HepG2 (cell line): Measurements from ENCODE around the gene CTPS2. TPM values are rescaled to one million over a fixed set of nuclear protein-coding genes. Genes with fewer than 3 reads are reported as not detected.

ENCODE experiments used
- ATAC-seq: fragments of 200-7000 bp; cut with Tn5 transposase; 3 replicates; pipeline ENCODE4 v1.9.1; 2020; ENCODE audit warnings: mild to moderate bottlenecking, moderate library complexity
- BruUV-seq: library from RNA; stranded (reverse); fragments of 400-500 nt; replicated peaks from 2 replicates; lab custom pipeline; 2021; lab: Mats Ljungman, UMichigan
- CTCF ChIA-PET: fragments of 300-600 bp; formaldehyde crosslinking; extraction: SDS; loops from one replicate; lab custom pipeline; 2021; ENCODE audit warnings: low total read pairs, inconsistent platforms, low intra/inter-chr PET ratio; lab: Yijun Ruan, JAX
- POLR2A ChIA-PET: fragments of 350-600 bp; sonication (Branson Sonifier 250); formaldehyde crosslinking; loops from one replicate; lab custom pipeline; 2020; ENCODE audit warnings: antibody characterized with exemption, inconsistent platforms; lab: Yijun Ruan, JAX
- DNase-seq: peaks from one replicate; pipeline ENCODE4 v3.0.0-alpha.2; 2015; ENCODE audit warnings: low spot score
- FAIRE-seq: peaks from 3 replicates; lab custom pipeline; 2011; peaks lifted over from hg19 to GRCh38; lab: Jason Lieb, UNC
- H2AFZ ChIP-seq: one replicate; pipeline ENCODE4 v1.6.1; 2011; ENCODE audit warnings: low read length, inconsistent platforms
- H3K27ac ChIP-seq: fragments of 300-600 bp; 3 replicates; pipeline ENCODE4 v1.8.0; 2011; ENCODE audit warnings: mixed run types, mild to moderate bottlenecking, mixed read lengths, low read length, inconsistent platforms; ENCODE audit not compliant: insufficient read depth; ENCODE audit errors: extremely low read length
- H3K27me3 ChIP-seq, 2 experiments: fragments of 200-600 bp in 1 of 2; 2 replicates in 1 of 2; 3 replicates in 1 of 2; pipeline versions ENCODE4 v1.6.0 to v1.8.0; 2011; ENCODE audit warnings: low read length in 2 of 2, mild to moderate bottlenecking in 2 of 2, moderate library complexity in 2 of 2, inconsistent platforms in 1 of 2; ENCODE audit not compliant: insufficient read depth in 2 of 2, control insufficient read depth in 1 of 2
- H3K36me3 ChIP-seq, 2 experiments: fragments of 200-600 bp in 1 of 2; replicated peaks in 1 of 2; 2 replicates in 1 of 2; 3 replicates in 1 of 2; pipeline versions ENCODE4 v1.5.1 to v1.8.0; 2011; ENCODE audit warnings: low read length in 2 of 2, inconsistent platforms in 1 of 2; ENCODE audit not compliant: insufficient read depth in 2 of 2, control insufficient read depth in 1 of 2
- H3K4me1 ChIP-seq: 2 replicates; pipeline ENCODE4 v1.5.1; 2012; ENCODE audit warnings: low read length, inconsistent platforms; ENCODE audit not compliant: insufficient read depth
- H3K4me2 ChIP-seq: 2 replicates; pipeline ENCODE4 v1.6.0; 2011; ENCODE audit warnings: low read depth, low read length, inconsistent platforms
- H3K4me3 ChIP-seq, 3 experiments: fragments of 200-600 bp in 1 of 3; sonication (generic), shearing (Covaris generic) in 1 of 3; replicated peaks in 1 of 3; 2 replicates each; pipeline ENCODE4 v1.5.1; 2011 to 2016; ENCODE audit warnings: low read length in 3 of 3, inconsistent platforms in 2 of 3, low read depth in 2 of 3, mild to moderate bottlenecking in 2 of 3, control low read depth in 1 of 3, mixed read lengths in 1 of 3; ENCODE audit not compliant: insufficient read depth in 1 of 3
- H3K79me2 ChIP-seq: one replicate; pipeline ENCODE4 v1.6.1; 2011; ENCODE audit warnings: low read length, inconsistent platforms; ENCODE audit not compliant: insufficient read depth
- H3K9ac ChIP-seq: 2 replicates; pipeline ENCODE4 v1.6.0; 2011; ENCODE audit warnings: mild to moderate bottlenecking, low read depth, low read length, inconsistent platforms; ENCODE audit not compliant: insufficient read depth
- H3K9me3 ChIP-seq: 2 replicates; pipeline ENCODE4 v1.5.1; 2012; ENCODE audit warnings: mild to moderate bottlenecking, low read length
- H4K20me1 ChIP-seq: 2 replicates; pipeline ENCODE4 v1.6.0; 2011; ENCODE audit warnings: inconsistent platforms, mild to moderate bottlenecking, low read length, moderate library complexity; ENCODE audit not compliant: insufficient read depth
- ARID2 ChIP-seq: sonication (generic); formaldehyde crosslinking; IDR thresholded peaks from 2 replicates; pipeline ENCODE4 v1.8.1; 2022; ENCODE audit warnings: mild to moderate bottlenecking, missing genetic modification reagents, borderline replicate concordance
- MIER2 ChIP-seq: IDR thresholded peaks from 2 replicates; pipeline ENCODE4 v1.6.1; 2016; ENCODE audit warnings: missing biosample characterization, missing genetic modification reagents
- NFYC ChIP-seq: IDR thresholded peaks from 2 replicates; pipeline ENCODE4 v1.6.1; 2016; ENCODE audit warnings: missing genetic modification reagents, missing compliant biosample characterization
- RFX5 ChIP-seq: IDR thresholded peaks from 2 replicates; pipeline ENCODE4 v1.6.1; 2011; ENCODE audit warnings: low read depth, low read length, improper control_type of control experiment
- TBX3 ChIP-seq: fragments of 450-650 bp; IDR thresholded peaks from 2 replicates; pipeline ENCODE4 v1.6.1; 2017; ENCODE audit warnings: antibody characterized with exemption, mild to moderate bottlenecking, inconsistent platforms, borderline replicate concordance
- ZNF121 ChIP-seq: sonication (generic); formaldehyde crosslinking; IDR thresholded peaks from 2 replicates; pipeline ENCODE4 v1.5.0; 2020; ENCODE audit warnings: mild to moderate bottlenecking, missing genetic modification reagents
- ZNF274 ChIP-seq: sonication (generic); formaldehyde crosslinking; IDR thresholded peaks from 2 replicates; pipeline ENCODE4 v1.5.1; 2020; ENCODE audit warnings: mild to moderate bottlenecking, missing genetic modification reagents
- ZNF782 ChIP-seq: sonication (generic); formaldehyde crosslinking; IDR thresholded peaks from 2 replicates; pipeline ENCODE4 v1.4.0; 2020; ENCODE audit warnings: missing genetic modification reagents, mild to moderate bottlenecking, borderline replicate concordance
- WGBS: methylation state at CpG from one replicate; pipeline ENCODE4 v1.1.6; 2017; ENCODE audit warnings: low lambda C conversion rate; 5-methylcytosine and 5-hydroxymethylcytosine counted together
- in situ Hi-C: cut with HindIII; loops from 2 replicates; pipeline ENCODE4 v1.10.0; 2017; ENCODE audit warnings: low pct_unique_long_range_greater_than_20kb; ENCODE audit not compliant: extremely low pct_ligation_motif_present
- intact Hi-C: fragments of 100-400 bp; cut with micrococcal nuclease; formaldehyde crosslinking; loops from one replicate; pipeline ENCODE4 v1.10.0; 2022; ENCODE audit not compliant: unreplicated experiment
- polyA plus RNA-seq, 8 experiments: library from polyadenylated mRNA; depleted of rRNA in 3 of 8; stranded (reverse) in 7 of 8; unstranded in 1 of 8; fragments of >200 nt; fragmentation: Illumina TruSeq in 4 of 8; extraction: Trizol in 4 of 8; gene quantifications; 2 replicates each; pipeline versions ENCODE4 v1.2.1 to v1.2.3, GENCODE V29; 2011 to 2016; ENCODE audit warnings: low read depth in 4 of 8, missing spikeins in 1 of 8, mixed read lengths in 1 of 8; ENCODE audit not compliant: insufficient read depth in 1 of 8
- total RNA-seq, 5 experiments: library from RNA; depleted of rRNA; stranded (reverse); fragments of >200 nt; fragmentation: Illumina TruSeq; extraction: Trizol; gene quantifications; 2 replicates each; pipeline ENCODE4 v1.2.3, GENCODE V29; 2016; ENCODE audit warnings: low read depth in 1 of 5
- TF ChIP-seq, protein P1 (sequence below): sonication (generic); formaldehyde crosslinking; IDR thresholded peaks from 2 replicates; pipeline ENCODE4 v1.5.0; 2020; ENCODE audit warnings: mild to moderate bottlenecking, missing genetic modification reagents
- TF ChIP-seq, protein P2 (sequence below): sonication (generic); formaldehyde crosslinking; IDR thresholded peaks from 2 replicates; pipeline ENCODE4 v1.4.0; 2020; ENCODE audit warnings: missing genetic modification reagents
- TF ChIP-seq, protein P3 (sequence below): sonication (generic); formaldehyde crosslinking; IDR thresholded peaks from 2 replicates; pipeline ENCODE4 v1.5.0; 2020; ENCODE audit warnings: mild to moderate bottlenecking, missing genetic modification reagents
- TF ChIP-seq, protein P4 (sequence below): fragments of 450-650 bp; IDR thresholded peaks from 2 replicates; pipeline ENCODE4 v1.6.1; 2017; ENCODE audit warnings: mild to moderate bottlenecking
- TF ChIP-seq, protein P5 (sequence below): sonication (generic); formaldehyde crosslinking; IDR thresholded peaks from 2 replicates; pipeline ENCODE4 v1.5.0; 2020; ENCODE audit warnings: missing genetic modification reagents

Gene CTPS2
- total and polyA plus RNA-seq, 2 of the 13 experiments (the other 11 are each of a cell fraction or from before 2014, with no cell fraction given) = 10.3 to 26.1 TPM

DNA sequence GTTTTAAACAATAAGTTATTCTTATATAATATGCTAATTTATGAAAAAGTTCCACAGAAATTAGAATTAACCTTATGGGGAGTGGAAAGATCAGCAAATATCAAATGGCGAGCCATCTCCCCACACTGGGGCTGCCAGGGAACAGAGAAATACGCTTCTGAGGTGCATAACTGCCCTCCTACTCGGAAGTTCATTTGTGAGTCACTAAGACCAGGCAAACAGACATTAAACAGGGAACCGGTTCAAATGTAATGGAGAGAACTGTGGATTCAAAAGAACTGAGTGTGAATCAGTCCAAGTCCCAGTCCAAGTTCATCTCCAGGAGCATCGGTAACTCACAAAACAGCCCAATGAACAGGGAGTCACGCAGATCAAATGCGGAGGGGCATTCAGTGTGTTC lies 73.9 kb downstream of the CTPS2 start (continued):
- TF ChIP-seq, protein P1, sequence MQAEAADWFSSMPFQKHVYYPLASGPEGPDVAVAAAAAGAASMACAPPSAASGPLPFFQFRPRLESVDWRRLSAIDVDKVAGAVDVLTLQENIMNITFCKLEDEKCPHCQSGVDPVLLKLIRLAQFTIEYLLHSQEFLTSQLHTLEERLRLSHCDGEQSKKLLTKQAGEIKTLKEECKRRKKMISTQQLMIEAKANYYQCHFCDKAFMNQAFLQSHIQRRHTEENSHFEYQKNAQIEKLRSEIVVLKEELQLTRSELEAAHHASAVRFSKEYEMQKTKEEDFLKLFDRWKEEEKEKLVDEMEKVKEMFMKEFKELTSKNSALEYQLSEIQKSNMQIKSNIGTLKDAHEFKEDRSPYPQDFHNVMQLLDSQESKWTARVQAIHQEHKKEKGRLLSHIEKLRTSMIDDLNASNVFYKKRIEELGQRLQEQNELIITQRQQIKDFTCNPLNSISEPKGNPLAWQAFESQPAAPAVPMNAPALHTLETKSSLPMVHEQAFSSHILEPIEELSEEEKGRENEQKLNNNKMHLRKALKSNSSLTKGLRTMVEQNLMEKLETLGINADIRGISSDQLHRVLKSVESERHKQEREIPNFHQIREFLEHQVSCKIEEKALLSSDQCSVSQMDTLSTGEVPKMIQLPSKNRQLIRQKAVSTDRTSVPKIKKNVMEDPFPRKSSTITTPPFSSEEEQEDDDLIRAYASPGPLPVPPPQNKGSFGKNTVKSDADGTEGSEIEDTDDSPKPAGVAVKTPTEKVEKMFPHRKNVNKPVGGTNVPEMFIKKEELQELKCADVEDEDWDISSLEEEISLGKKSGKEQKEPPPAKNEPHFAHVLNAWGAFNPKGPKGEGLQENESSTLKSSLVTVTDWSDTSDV = no peak
- TF ChIP-seq NFYC (no peak), ZNF121 (CRISPR knock-in tag) (no peak), RFX5 (no peak)
- TF ChIP-seq, protein P2, sequence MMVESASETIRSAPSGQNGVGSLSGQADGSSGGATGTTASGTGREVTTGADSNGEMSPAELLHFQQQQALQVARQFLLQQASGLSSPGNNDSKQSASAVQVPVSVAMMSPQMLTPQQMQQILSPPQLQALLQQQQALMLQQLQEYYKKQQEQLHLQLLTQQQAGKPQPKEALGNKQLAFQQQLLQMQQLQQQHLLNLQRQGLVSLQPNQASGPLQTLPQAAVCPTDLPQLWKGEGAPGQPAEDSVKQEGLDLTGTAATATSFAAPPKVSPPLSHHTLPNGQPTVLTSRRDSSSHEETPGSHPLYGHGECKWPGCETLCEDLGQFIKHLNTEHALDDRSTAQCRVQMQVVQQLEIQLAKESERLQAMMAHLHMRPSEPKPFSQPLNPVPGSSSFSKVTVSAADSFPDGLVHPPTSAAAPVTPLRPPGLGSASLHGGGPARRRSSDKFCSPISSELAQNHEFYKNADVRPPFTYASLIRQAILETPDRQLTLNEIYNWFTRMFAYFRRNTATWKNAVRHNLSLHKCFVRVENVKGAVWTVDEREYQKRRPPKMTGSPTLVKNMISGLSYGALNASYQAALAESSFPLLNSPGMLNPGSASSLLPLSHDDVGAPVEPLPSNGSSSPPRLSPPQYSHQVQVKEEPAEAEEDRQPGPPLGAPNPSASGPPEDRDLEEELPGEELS (CRISPR knock-in tag) = no peak
- TF ChIP-seq, protein P3, sequence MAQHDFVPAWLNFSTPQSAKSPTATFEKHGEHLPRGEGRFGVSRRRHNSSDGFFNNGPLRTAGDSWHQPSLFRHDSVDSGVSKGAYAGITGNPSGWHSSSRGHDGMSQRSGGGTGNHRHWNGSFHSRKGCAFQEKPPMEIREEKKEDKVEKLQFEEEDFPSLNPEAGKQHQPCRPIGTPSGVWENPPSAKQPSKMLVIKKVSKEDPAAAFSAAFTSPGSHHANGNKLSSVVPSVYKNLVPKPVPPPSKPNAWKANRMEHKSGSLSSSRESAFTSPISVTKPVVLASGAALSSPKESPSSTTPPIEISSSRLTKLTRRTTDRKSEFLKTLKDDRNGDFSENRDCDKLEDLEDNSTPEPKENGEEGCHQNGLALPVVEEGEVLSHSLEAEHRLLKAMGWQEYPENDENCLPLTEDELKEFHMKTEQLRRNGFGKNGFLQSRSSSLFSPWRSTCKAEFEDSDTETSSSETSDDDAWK (CRISPR knock-in tag) = no peak

DNA sequence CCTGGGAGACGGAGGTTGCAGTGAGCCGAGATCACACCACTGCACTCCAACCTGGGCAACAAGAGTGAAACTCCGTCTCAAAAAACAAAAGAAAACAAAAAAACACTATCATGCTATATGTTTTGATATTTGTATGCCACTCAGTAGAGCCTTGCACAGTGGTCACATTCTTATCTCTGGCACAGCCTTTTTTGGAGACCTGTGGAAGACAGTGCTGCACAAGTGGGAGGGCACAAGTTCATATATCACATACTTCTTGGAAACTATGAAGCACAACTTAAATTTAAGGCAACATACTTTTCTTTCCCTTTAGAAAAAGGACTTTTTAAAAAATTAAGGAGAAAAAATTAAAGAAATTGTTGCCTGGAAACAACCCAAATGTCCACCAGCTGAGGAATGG lies 76.9 kb downstream of the CTPS2 start:
- BruUV-seq = no TSS peak
- ChIA-PET POLR2A (no interaction called here), CTCF (no interaction called here)
- Histone ChIP-seq H3K4me3 (no peak overlapping the region), H3K4me1 (no peaks in the 10 kb centered on the region), H4K20me1 (no peaks in the 10 kb centered on the region), H3K9me3 (no peaks in the 10 kb centered on the region), H3K79me2 (no peaks in the 10 kb centered on the region), H2AFZ (no peak overlapping the region), H3K36me3 (peaks cover 1 to 4% of the 10 kb centered on the region in 2 experiments; a peak in 1 of 5 replicates), H3K4me2 (no peak overlapping the region), H3K9ac (no peak overlapping the region), H3K27me3 (no peaks in the 10 kb centered on the region), H3K27ac (no peak overlapping the region)
- DNase-seq (no peak), ATAC-seq (no peak), FAIRE-seq (no peak)
- 90% methylated on average over 3 of the region's 3 CpGs for WGBS
- intact Hi-C loops (no loop called here), in situ Hi-C loops (no loop called here)
- TF ChIP-seq TBX3 = no peak
- TF ChIP-seq, protein P4, sequence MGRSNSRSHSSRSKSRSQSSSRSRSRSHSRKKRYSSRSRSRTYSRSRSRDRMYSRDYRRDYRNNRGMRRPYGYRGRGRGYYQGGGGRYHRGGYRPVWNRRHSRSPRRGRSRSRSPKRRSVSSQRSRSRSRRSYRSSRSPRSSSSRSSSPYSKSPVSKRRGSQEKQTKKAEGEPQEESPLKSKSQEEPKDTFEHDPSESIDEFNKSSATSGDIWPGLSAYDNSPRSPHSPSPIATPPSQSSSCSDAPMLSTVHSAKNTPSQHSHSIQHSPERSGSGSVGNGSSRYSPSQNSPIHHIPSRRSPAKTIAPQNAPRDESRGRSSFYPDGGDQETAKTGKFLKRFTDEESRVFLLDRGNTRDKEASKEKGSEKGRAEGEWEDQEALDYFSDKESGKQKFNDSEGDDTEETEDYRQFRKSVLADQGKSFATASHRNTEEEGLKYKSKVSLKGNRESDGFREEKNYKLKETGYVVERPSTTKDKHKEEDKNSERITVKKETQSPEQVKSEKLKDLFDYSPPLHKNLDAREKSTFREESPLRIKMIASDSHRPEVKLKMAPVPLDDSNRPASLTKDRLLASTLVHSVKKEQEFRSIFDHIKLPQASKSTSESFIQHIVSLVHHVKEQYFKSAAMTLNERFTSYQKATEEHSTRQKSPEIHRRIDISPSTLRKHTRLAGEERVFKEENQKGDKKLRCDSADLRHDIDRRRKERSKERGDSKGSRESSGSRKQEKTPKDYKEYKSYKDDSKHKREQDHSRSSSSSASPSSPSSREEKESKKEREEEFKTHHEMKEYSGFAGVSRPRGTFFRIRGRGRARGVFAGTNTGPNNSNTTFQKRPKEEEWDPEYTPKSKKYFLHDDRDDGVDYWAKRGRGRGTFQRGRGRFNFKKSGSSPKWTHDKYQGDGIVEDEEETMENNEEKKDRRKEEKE = no peak
- TF ChIP-seq MIER2 = no peak
- no peak for TF ChIP-seq ZNF782 (CRISPR knock-in tag)
- no peak for TF ChIP-seq ZNF274 (CRISPR knock-in tag)
- TF ChIP-seq, protein P5, sequence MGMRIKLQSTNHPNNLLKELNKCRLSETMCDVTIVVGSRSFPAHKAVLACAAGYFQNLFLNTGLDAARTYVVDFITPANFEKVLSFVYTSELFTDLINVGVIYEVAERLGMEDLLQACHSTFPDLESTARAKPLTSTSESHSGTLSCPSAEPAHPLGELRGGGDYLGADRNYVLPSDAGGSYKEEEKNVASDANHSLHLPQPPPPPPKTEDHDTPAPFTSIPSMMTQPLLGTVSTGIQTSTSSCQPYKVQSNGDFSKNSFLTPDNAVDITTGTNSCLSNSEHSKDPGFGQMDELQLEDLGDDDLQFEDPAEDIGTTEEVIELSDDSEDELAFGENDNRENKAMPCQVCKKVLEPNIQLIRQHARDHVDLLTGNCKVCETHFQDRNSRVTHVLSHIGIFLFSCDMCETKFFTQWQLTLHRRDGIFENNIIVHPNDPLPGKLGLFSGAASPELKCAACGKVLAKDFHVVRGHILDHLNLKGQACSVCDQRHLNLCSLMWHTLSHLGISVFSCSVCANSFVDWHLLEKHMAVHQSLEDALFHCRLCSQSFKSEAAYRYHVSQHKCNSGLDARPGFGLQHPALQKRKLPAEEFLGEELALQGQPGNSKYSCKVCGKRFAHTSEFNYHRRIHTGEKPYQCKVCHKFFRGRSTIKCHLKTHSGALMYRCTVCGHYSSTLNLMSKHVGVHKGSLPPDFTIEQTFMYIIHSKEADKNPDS = no peak
- TF ChIP-seq ARID2 (CRISPR knock-in tag) = no peak
